Measurements from ENCODE around the gene ZNF407.

The ZNF407 gene

GRCh38 chr18:75072672-75073371 is 475.2 kb downstream of the ZNF407 start:
- TF ChIP-seq ZBTB7A (IDR thresholded peaks at IDR 0.05; ENCODE audit: low read depth), result no peak
- TF ChIP-seq TAF1 (IDR thresholded peaks at IDR 0.05; ENCODE audit: low read depth), result no peak
- no peak for TF ChIP-seq YY1 (IDR thresholded peaks at IDR 0.05; ENCODE audit: low read depth)

GRCh38 chr18:75073654-75074053 is 476.0 kb downstream of the ZNF407 start:
- TF ChIP-seq TEAD4 (IDR thresholded peaks at IDR 0.05), result no peak
- no peak for TF ChIP-seq CREB1 (IDR thresholded peaks at IDR 0.05; ENCODE audit: low read depth)
- no peak for TF ChIP-seq ZBTB7A (IDR thresholded peaks at IDR 0.05; ENCODE audit: low read depth)

GRCh38 chr18:75074196-75075015 is 476.7 kb downstream of the ZNF407 start:
- TF ChIP-seq USF1 (IDR thresholded peaks at IDR 0.05) (no peak), CREB1 (IDR thresholded peaks at IDR 0.05; ENCODE audit: low read depth) (no peak), EGR1 (IDR thresholded peaks at IDR 0.05) (no peak), EP300 (IDR thresholded peaks at IDR 0.05; ENCODE audit: borderline replicate concordance) (no peak), ZBTB7A (IDR thresholded peaks at IDR 0.05; ENCODE audit: low read depth) (no peak), TEAD4 (IDR thresholded peaks at IDR 0.05) (no peak), NFIC (IDR thresholded peaks at IDR 0.05) (no peak)

GRCh38 chr18:75075016-75075305 is 477.3 kb downstream of the ZNF407 start:
- TF ChIP-seq CREB1 (IDR thresholded peaks at IDR 0.05; ENCODE audit: low read depth), result no peak
- no peak for TF ChIP-seq EP300 (IDR thresholded peaks at IDR 0.05; ENCODE audit: borderline replicate concordance)
- TF ChIP-seq MAX (IDR thresholded peaks at IDR 0.05), result no peak
- no peak for TF ChIP-seq CEBPB (IDR thresholded peaks at IDR 0.05)
- no peak for TF ChIP-seq TEAD4 (IDR thresholded peaks at IDR 0.05)

- no peak for TF ChIP-seq TEAD4 (IDR thresholded peaks at IDR 0.05)
- TF ChIP-seq REST (IDR thresholded peaks at IDR 0.05; ENCODE audit: low read depth), result no peak
- no peak for TF ChIP-seq TCF12 (IDR thresholded peaks at IDR 0.05; ENCODE audit: low read depth)
- TF ChIP-seq MAX (IDR thresholded peaks at IDR 0.05), result no peak
- TF ChIP-seq EP300 (IDR thresholded peaks at IDR 0.05; ENCODE audit: borderline replicate concordance), result no peak
- no peak for TF ChIP-seq EGR1 (IDR thresholded peaks at IDR 0.05)
- TF ChIP-seq YY1 (IDR thresholded peaks at IDR 0.05; ENCODE audit: low read depth), result no peak
- TF ChIP-seq CEBPB (IDR thresholded peaks at IDR 0.05), result no peak
- TF ChIP-seq ZBTB7A (IDR thresholded peaks at IDR 0.05; ENCODE audit: low read depth), result no peak
- TF ChIP-seq NFIC (IDR thresholded peaks at IDR 0.05), result no peak
- TF ChIP-seq USF1 (IDR thresholded peaks at IDR 0.05), result no peak
- TF ChIP-seq FOXM1 (IDR thresholded peaks at IDR 0.05; ENCODE audit: borderline replicate concordance, low read depth), result no peak
- no peak for TF ChIP-seq RAD21 (IDR thresholded peaks at IDR 0.05; ENCODE audit: low read depth)
- TF ChIP-seq TAF1 (IDR thresholded peaks at IDR 0.05; ENCODE audit: low read depth), result no peak
- TF ChIP-seq CREB1 (IDR thresholded peaks at IDR 0.05; ENCODE audit: low read depth), result no peak
Measured at GRCh38 chr18:75075429-75075841, 477.8 kb downstream of the ZNF407 start.

GRCh38 chr18:75076286-75076685 is 478.6 kb downstream of the ZNF407 start:
- TF ChIP-seq TAF1 (IDR thresholded peaks at IDR 0.05; ENCODE audit: low read depth) (no peak), NFIC (IDR thresholded peaks at IDR 0.05) (no peak)

GRCh38 chr18:75081486-75081885 is 483.8 kb downstream of the ZNF407 start:
- TF ChIP-seq CEBPB (IDR thresholded peaks at IDR 0.05) (no peak), YY1 (IDR thresholded peaks at IDR 0.05; ENCODE audit: low read depth) (no peak), NFIC (IDR thresholded peaks at IDR 0.05) (no peak), EGR1 (IDR thresholded peaks at IDR 0.05) (no peak), REST (IDR thresholded peaks at IDR 0.05; ENCODE audit: low read depth) (no peak), EP300 (IDR thresholded peaks at IDR 0.05; ENCODE audit: borderline replicate concordance) (no peak), RAD21 (IDR thresholded peaks at IDR 0.05; ENCODE audit: low read depth) (no peak), CREB1 (IDR thresholded peaks at IDR 0.05; ENCODE audit: low read depth) (no peak), FOXM1 (IDR thresholded peaks at IDR 0.05; ENCODE audit: borderline replicate concordance, low read depth) (no peak), TEAD4 (IDR thresholded peaks at IDR 0.05) (no peak), ZBTB7A (IDR thresholded peaks at IDR 0.05; ENCODE audit: low read depth) (no peak), TAF1 (IDR thresholded peaks at IDR 0.05; ENCODE audit: low read depth) (no peak), MAX (IDR thresholded peaks at IDR 0.05) (no peak), TCF12 (IDR thresholded peaks at IDR 0.05; ENCODE audit: low read depth) (no peak), USF1 (IDR thresholded peaks at IDR 0.05) (no peak)

All from Ishikawa (cell line).